ENCODE data around the gene CYB561A3. TPM values are rescaled to one million over a fixed set of nuclear protein-coding genes. Genes with fewer than 3 reads are reported as not detected.
A peak's percentile ranks its signal among the peaks of the same experiment; 100 is the strongest.

CYB561A3 gene
- total and polyA plus RNA-seq, 2 of the 13 experiments (the other 11 are each of a cell fraction or from before 2014, with no cell fraction given), result 11.4 to 14.9 TPM

- no peak for TF ChIP-seq ZNF10 (CRISPR knock-in tag; IDR thresholded peaks at IDR 0.05; ENCODE audit: borderline replicate concordance, low read depth)
- TF ChIP-seq EHMT2 (IDR thresholded peaks at IDR 0.05; ENCODE audit: borderline replicate concordance, low read depth, low read length), result no peak
- peak; percentile 43; the same call in 1 of the 2 replicates for TF ChIP-seq HCFC1 (IDR thresholded peaks at IDR 0.05; ENCODE audit: low read depth, low read length)
- TF ChIP-seq ZNF784 (CRISPR knock-in tag; IDR thresholded peaks at IDR 0.05; ENCODE audit: borderline replicate concordance), result 0 out of 2 replicates have a peak, but pooled peaks have one; percentile 73
- TF ChIP-seq DNMT1 (CRISPR knock-in tag; IDR thresholded peaks at IDR 0.05), result no peak; the same call in 1 of the 2 replicates
- no peak for TF ChIP-seq HOMEZ (CRISPR knock-in tag; IDR thresholded peaks at IDR 0.05; ENCODE audit: low read depth)
- TF ChIP-seq ARID2 (CRISPR knock-in tag; IDR thresholded peaks at IDR 0.05; ENCODE audit: borderline replicate concordance), result peak; percentile 80; the same call in 1 of the 2 replicates
- peak; percentile 72 for TF ChIP-seq PHF5A (CRISPR knock-in tag; IDR thresholded peaks at IDR 0.05; ENCODE audit: low read depth, unreplicated experiment)
- TF ChIP-seq MTF1 (CRISPR knock-in tag; IDR thresholded peaks at IDR 0.05), result no peak
- TF ChIP-seq ZNF704 (CRISPR knock-in tag; IDR thresholded peaks at IDR 0.05; ENCODE audit: borderline replicate concordance), result peak; percentile 79; the same call in 1 of the 2 replicates
- no peak for TF ChIP-seq ARID3A (IDR thresholded peaks at IDR 0.05; ENCODE audit: low read depth, low read length)
- TF ChIP-seq MIER3 (CRISPR knock-in tag; IDR thresholded peaks at IDR 0.05; ENCODE audit: borderline replicate concordance), result no peak; the same call in none of the 2 replicates
- peak; percentile 83; the same call in 1 of the 2 replicates for TF ChIP-seq ZNF580 (CRISPR knock-in tag; IDR thresholded peaks at IDR 0.05; ENCODE audit: borderline replicate concordance, low read depth)
- peak; percentile 74 for TF ChIP-seq ZNF709 (CRISPR knock-in tag; IDR thresholded peaks at IDR 0.05)
- no peak for TF ChIP-seq ZNF280D (CRISPR knock-in tag; IDR thresholded peaks at IDR 0.05)
- TF ChIP-seq ZNF382 (CRISPR knock-in tag; IDR thresholded peaks at IDR 0.05; ENCODE audit: borderline replicate concordance), result no peak
- peak; percentile 87 for TF ChIP-seq MXD3 (CRISPR knock-in tag; IDR thresholded peaks at IDR 0.05)
- no peak for TF ChIP-seq JDP2 (CRISPR knock-in tag; IDR thresholded peaks at IDR 0.05; ENCODE audit: borderline replicate concordance)
- peak; percentile 76 for TF ChIP-seq RXRA (CRISPR knock-in tag; IDR thresholded peaks at IDR 0.05)
Measured at GRCh38 chr11:61332797-61333549, 28.7 kb downstream of the CYB561A3 start, which contains the start of the genes DDB1 and TKFC (continued).

Measured in HepG2 (cell line).